MM.1S (cell line): ENCODE measurements around the gene SMURF1.

Experiments
- EZH2 ChIP-seq: fragments of 300-600 bp; sonication (generic); optimal IDR thresholded peaks from 2 replicates; pipeline ENCODE3; 2017; ENCODE audit warnings: low read depth, mild to moderate bottlenecking, antibody characterized with exemption, low read length, mixed read lengths
- EZH2phosphoT487 ChIP-seq: fragments of 300-600 bp; sonication (generic); IDR thresholded peaks from 2 replicates; pipeline ENCODE4 v1.6.1; 2018; ENCODE audit warnings: antibody characterized with exemption, low read length
- TF ChIP-seq, protein P1 (sequence below): fragments of 300-600 bp; sonication (generic); IDR thresholded peaks from 2 replicates; pipeline ENCODE4 v1.5.1; 2016; ENCODE audit warnings: antibody characterized with exemption, low read length, mixed read lengths

DNA sequence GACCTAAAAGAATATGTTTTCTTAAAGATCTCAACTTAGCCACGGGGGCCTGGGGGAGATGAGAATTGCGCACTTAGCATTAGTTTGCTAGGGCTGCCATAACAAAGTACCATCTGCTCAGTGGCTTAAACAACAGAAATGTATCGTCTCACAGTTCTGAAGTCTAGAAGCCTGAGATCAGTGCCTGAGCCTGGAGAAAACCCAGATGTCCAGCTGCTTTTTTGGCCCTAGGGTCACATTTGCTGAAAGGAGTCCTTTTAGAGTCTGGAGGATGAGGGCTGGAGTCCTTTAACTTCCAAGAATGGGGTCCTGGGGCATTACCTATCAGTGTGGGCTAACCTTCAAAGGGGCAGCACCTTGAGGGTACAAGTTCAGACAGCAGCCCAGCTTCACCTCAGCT lies 48.2 kb downstream of the SMURF1 start:
- TF ChIP-seq, protein P1, sequence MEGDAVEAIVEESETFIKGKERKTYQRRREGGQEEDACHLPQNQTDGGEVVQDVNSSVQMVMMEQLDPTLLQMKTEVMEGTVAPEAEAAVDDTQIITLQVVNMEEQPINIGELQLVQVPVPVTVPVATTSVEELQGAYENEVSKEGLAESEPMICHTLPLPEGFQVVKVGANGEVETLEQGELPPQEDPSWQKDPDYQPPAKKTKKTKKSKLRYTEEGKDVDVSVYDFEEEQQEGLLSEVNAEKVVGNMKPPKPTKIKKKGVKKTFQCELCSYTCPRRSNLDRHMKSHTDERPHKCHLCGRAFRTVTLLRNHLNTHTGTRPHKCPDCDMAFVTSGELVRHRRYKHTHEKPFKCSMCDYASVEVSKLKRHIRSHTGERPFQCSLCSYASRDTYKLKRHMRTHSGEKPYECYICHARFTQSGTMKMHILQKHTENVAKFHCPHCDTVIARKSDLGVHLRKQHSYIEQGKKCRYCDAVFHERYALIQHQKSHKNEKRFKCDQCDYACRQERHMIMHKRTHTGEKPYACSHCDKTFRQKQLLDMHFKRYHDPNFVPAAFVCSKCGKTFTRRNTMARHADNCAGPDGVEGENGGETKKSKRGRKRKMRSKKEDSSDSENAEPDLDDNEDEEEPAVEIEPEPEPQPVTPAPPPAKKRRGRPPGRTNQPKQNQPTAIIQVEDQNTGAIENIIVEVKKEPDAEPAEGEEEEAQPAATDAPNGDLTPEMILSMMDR = no peak
- TF ChIP-seq EZH2 (no peak), EZH2phosphoT487 (no peak)
